HepG2 (cell line): ENCODE results near the gene CCDC116.

Experiments
- EHMT2 ChIP-seq: fragments of 200-600 bp; sonication (generic); IDR thresholded peaks from 2 replicates; pipeline ENCODE4 v1.7.0; 2017; ENCODE audit warnings: antibody characterized with exemption, low read depth, low read length, borderline replicate concordance
- ISX ChIP-seq: sonication (generic); formaldehyde crosslinking; conservative IDR thresholded peaks from 2 replicates; pipeline ENCODE4 v1.5.0; 2020; ENCODE audit warnings: missing genetic modification reagents
- KAT2B ChIP-seq: fragments of 150-350 bp; IDR thresholded peaks from 2 replicates; pipeline ENCODE4 v1.6.1; 2014; ENCODE audit warnings: low read depth, low read length, borderline replicate concordance
- MAFK ChIP-seq, 2 experiments: IDR thresholded peaks in 1 of 2; conservative IDR thresholded peaks in 1 of 2; 2 replicates each; pipeline ENCODE4 v1.6.1; 2011; ENCODE audit warnings: improper control_type of control experiment in 2 of 2, low read length in 2 of 2

DNA sequence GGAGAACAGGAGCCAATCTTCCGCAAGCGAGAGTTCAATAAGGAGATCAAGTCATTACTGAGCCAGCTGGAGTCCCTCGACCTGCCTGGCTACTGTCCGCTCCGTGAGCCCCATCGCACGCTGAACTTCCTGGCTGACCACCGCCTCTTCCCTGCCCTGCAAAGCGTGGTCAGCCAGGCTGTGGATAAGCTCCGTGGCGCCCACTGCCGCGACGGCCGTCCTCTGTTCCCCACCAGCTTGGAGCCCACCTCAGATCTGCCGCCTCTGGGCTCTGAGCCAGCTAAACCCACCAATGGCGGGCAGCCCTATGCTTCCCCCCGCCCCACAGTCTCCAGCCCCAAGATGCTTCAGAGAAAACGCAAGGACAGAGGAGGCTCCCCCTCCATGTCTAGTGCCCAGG lies 2.3 kb downstream of the CCDC116 start:
- TF ChIP-seq MAFK (conservative IDR thresholded peaks at IDR 0.05 in 1 of 2, IDR thresholded peaks at IDR 0.05 in 1 of 2; ENCODE audit: low read length in 2 of 2), result no peak
- no peak for TF ChIP-seq KAT2B
- no peak for TF ChIP-seq EHMT2
- no peak for TF ChIP-seq ISX
